ENCODE measurements around the gene EPHA10. TPM values are rescaled to one million over a fixed set of nuclear protein-coding genes. Genes with fewer than 3 reads are reported as not detected.
A peak's percentile ranks its signal among the peaks of the same experiment; 100 is the strongest.
"Not testable (repeated sequence)": the region's sequence is repeated elsewhere in the genome, so short reads cannot be mapped to it uniquely, and the experiment has no call there.

The EPHA10 gene
- total RNA-seq, 1 experiment from 2014 or later: 7.6 TPM

DNA sequence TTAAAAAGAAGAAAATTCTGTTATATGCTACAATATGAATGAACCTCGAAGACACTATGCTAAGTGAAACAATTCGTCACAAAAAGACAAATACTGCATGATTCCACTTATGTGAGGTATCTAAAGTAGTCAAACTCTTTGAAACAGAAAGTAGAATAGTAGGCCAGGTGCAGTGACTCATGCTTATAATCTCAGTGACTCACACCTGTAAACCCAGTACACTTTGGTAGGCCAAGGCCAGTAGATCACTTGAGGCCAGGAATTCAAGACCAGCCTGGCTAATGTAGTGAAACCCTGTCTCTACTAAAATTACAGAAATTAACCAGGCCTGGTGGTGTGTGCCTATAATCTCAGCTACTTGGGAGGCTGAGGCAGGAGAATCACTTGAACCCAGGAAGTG is 25.7 kb downstream of the EPHA10 start:
- no peaks in the 10 kb centered on the region for H3K36me3 ChIP-seq (ENCODE audit: low read depth)
- CTCF ChIA-PET: no interaction called here
- H3K4me2 ChIP-seq: peak overlapping the region; percentile 59
- intact Hi-C loops (cut with micrococcal nuclease; ENCODE audit: unreplicated experiment): no loop called here
- no peaks in the 10 kb centered on the region for H3K9me2 ChIP-seq (ENCODE audit: insufficient read depth)
- no peaks in the 10 kb centered on the region for H3K9me3 ChIP-seq (ENCODE audit: insufficient read depth, low read depth)
- POLR2A ChIA-PET (ENCODE audit: unreplicated experiment): no interaction called here
- peak; percentile 62 to 95 for DNase-seq
- no peaks in the 10 kb centered on the region for H3K27me3 ChIP-seq (ENCODE audit: insufficient read depth, low read depth)
- peak overlapping the region; percentile 77 for H3K27ac ChIP-seq
- no peak overlapping the region for H3K4me3 ChIP-seq
- TF ChIP-seq, protein P1, sequence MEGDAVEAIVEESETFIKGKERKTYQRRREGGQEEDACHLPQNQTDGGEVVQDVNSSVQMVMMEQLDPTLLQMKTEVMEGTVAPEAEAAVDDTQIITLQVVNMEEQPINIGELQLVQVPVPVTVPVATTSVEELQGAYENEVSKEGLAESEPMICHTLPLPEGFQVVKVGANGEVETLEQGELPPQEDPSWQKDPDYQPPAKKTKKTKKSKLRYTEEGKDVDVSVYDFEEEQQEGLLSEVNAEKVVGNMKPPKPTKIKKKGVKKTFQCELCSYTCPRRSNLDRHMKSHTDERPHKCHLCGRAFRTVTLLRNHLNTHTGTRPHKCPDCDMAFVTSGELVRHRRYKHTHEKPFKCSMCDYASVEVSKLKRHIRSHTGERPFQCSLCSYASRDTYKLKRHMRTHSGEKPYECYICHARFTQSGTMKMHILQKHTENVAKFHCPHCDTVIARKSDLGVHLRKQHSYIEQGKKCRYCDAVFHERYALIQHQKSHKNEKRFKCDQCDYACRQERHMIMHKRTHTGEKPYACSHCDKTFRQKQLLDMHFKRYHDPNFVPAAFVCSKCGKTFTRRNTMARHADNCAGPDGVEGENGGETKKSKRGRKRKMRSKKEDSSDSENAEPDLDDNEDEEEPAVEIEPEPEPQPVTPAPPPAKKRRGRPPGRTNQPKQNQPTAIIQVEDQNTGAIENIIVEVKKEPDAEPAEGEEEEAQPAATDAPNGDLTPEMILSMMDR (conservative IDR thresholded peaks at IDR 0.05): no peak
- H4K20me1 ChIP-seq (ENCODE audit: insufficient read depth): no peaks in the 10 kb centered on the region
- peaks cover 15% of the 10 kb centered on the region for H3F3A ChIP-seq (ENCODE audit: insufficient read depth, low read depth)
- peaks cover 14% of the 10 kb centered on the region for H3K4me1 ChIP-seq (replicated peaks; ENCODE audit: insufficient read depth)
- H2AFZ ChIP-seq: no peak overlapping the region
- peaks cover 17% of the 10 kb centered on the region; the same call in 1 of the 2 replicates for H3K79me2 ChIP-seq (ENCODE audit: low read depth)
- no TSS peak for BruUV-seq (replicated peaks)

DNA sequence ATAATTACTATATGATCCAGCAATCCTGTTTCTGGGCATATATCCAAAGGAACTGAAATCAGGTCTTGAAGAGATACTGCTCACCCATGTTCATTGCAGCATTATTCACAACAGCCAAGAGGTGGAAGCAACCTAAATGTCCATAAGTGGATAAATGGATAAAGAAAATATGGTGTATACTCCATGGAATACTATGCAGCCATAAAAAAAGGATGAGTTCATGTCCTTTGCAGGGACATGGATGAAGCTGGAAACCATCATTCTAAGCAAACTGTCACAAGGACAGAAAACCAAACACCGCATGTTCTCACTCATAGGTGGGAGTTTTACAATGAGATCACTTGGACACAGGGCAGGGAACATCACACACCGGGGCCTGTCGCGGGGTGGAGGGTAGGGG is 26.3 kb downstream of the EPHA10 start:
- Histone ChIP-seq H3K4me2 (peak overlapping the region; percentile 59), H3F3A (ENCODE audit: insufficient read depth, low read depth) (peaks cover 15% of the 10 kb centered on the region), H3K27ac (peak overlapping the region; percentile 77), H3K79me2 (ENCODE audit: low read depth) (peaks cover 17% of the 10 kb centered on the region; the same call in 1 of the 2 replicates), H3K4me1 (replicated peaks; ENCODE audit: insufficient read depth) (peaks cover 14% of the 10 kb centered on the region)
- H3K9me2 ChIP-seq (ENCODE audit: insufficient read depth); H2AFZ ChIP-seq; H3K9me3 ChIP-seq (ENCODE audit: insufficient read depth, low read depth); H3K36me3 ChIP-seq (ENCODE audit: low read depth); DNase-seq; CTCF ChIA-PET; H3K27me3 ChIP-seq (ENCODE audit: insufficient read depth, low read depth); H3K4me3 ChIP-seq; POLR2A ChIA-PET (ENCODE audit: unreplicated experiment); H4K20me1 ChIP-seq (ENCODE audit: insufficient read depth); BruUV-seq (replicated peaks); intact Hi-C loops (cut with micrococcal nuclease; ENCODE audit: unreplicated experiment): not testable (repeated sequence)

DNA sequence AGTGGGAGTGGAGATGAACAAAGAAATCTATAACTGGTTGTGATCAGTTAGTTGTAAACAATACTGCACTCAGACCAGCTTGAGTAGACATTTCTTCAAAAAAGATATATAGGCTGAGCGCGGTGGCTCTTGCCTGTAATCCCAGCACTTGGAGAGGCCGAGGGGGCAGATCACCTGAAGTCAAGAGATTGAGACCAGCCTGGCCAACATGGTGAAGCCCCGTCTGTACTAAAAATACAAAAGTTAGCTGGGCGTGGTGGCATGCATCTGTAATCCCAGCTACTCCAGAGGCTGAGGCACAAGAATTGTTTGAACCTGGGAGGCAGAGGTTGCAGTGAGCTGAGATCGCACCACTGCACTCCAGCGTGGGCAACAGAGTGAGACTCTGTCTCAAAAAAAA is 26.9 kb downstream of the EPHA10 start:
- H3K27ac ChIP-seq; CTCF ChIA-PET; H3K36me3 ChIP-seq (ENCODE audit: low read depth); DNase-seq; H2AFZ ChIP-seq; POLR2A ChIA-PET (ENCODE audit: unreplicated experiment); H3K4me3 ChIP-seq; H4K20me1 ChIP-seq (ENCODE audit: insufficient read depth); H3K9me3 ChIP-seq (ENCODE audit: insufficient read depth, low read depth); H3K9me2 ChIP-seq (ENCODE audit: insufficient read depth); H3K4me2 ChIP-seq; H3K27me3 ChIP-seq (ENCODE audit: insufficient read depth, low read depth); BruUV-seq (replicated peaks); intact Hi-C loops (cut with micrococcal nuclease; ENCODE audit: unreplicated experiment): not testable (repeated sequence)
- Histone ChIP-seq H3F3A (ENCODE audit: insufficient read depth, low read depth) (peaks cover 15% of the 10 kb centered on the region), H3K79me2 (ENCODE audit: low read depth) (peaks cover 13% of the 10 kb centered on the region; the same call in 1 of the 2 replicates), H3K4me1 (replicated peaks; ENCODE audit: insufficient read depth) (peaks cover 14% of the 10 kb centered on the region)

DNA sequence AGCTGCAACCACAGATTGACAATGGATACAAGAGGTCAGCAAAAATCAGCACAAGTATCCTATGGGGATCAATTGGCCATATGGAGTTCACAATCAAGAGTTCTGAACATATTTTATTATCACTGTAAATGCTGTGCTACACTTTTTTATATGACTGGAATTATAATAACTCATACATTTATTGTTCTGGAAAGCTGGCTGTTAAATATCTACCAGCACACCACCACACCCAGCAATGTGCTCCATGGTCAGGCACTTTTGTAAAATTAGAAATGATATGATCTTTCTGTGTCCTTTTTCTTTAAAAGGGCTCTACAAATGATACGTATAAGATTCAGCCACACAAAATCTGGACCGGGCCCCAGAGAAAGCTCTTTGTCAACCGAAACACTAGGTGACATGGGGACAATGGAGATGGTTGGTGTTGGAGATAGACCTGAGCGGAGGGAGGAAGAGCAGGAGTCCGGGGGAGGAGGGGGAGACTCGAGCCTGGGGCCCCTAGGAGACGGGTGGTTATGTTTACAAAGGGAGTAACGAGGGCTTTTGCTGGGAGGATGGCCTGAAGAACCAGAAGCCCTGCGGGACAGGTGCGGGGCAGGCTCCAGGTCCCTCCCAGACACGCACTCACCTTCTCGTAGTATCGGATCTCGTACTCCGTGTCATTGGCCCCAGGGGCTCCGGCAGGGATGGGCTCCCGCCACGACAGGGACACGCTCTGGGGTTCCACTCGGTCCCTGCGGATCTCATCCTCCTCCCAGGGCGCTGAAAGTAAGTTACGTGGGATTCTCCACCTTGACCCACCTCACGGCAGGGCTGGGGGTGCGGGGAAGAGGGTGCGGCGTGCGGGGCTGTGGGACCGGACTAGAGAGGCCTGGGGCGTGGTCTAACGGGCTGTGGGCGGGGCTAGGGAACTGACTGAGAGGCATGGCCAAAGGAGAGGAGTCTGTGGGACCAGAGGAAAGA is 30.0 kb downstream of the EPHA10 start:
- H3K4me3 ChIP-seq: no peak overlapping the region
- intact Hi-C loops (cut with micrococcal nuclease; ENCODE audit: unreplicated experiment): no loop called here

More for the DNA sequence above, 30.0 kb downstream of the EPHA10 start:
- Histone ChIP-seq H2AFZ (no peak overlapping the region), H3K9me3 (ENCODE audit: insufficient read depth, low read depth) (no peaks in the 10 kb centered on the region), H3K4me1 (replicated peaks; ENCODE audit: insufficient read depth) (peaks cover 17% of the 10 kb centered on the region), H3K36me3 (ENCODE audit: low read depth) (no peaks in the 10 kb centered on the region), H3K79me2 (ENCODE audit: low read depth) (peaks cover 13% of the 10 kb centered on the region; the same call in 1 of the 2 replicates), H3F3A (ENCODE audit: insufficient read depth, low read depth) (peaks cover 15% of the 10 kb centered on the region), H3K9me2 (ENCODE audit: insufficient read depth) (no peaks in the 10 kb centered on the region), H4K20me1 (ENCODE audit: insufficient read depth) (no peaks in the 10 kb centered on the region), H3K27me3 (ENCODE audit: insufficient read depth, low read depth) (no peaks in the 10 kb centered on the region), H3K4me2 (no peak overlapping the region), H3K27ac (no peak overlapping the region)
- ChIA-PET CTCF (interaction anchor here (0.6 kb wide), 1 partner anchor 240 kb away, joined by 3 read pairs; no protein-coding TSS in a partner anchor), POLR2A (ENCODE audit: unreplicated experiment) (interaction anchor here (0.6 kb wide), 1 partner anchor 73 kb away, joined by 31 read pairs; the partner anchor contains the start of genes C1orf122 and YRDC)
- no TSS peak for BruUV-seq (replicated peaks)
- TF ChIP-seq EZH2 (IDR thresholded peaks at IDR 0.05; ENCODE audit: low read depth): no peak
- TF ChIP-seq, protein P1 (conservative IDR thresholded peaks at IDR 0.05): no peak
- no peak for DNase-seq
